OCI-LY3 (cell line): Measurements from ENCODE around the gene POPDC2.
A peak's percentile ranks its signal among the peaks of the same experiment; 100 is the strongest.
"Not testable (repeated sequence)": the region's sequence is repeated elsewhere in the genome, so short reads cannot be mapped to it uniquely, and the experiment has no call there.

Source experiments
- H2AFZ ChIP-seq: fragments of 200-600, 300-600 bp; shearing (Covaris generic); 2 replicates; pipeline ENCODE4 v1.6.0; 2014; ENCODE audit warnings: antibody characterized with exemption, low read depth, low read length
- H3K27ac ChIP-seq: fragments of 200-600, 300-600 bp; sonication (generic); 2 replicates; pipeline ENCODE4 v1.5.1; 2014; ENCODE audit warnings: mild to moderate bottlenecking, low read length, moderate library complexity, mixed read lengths
- H3K27me3 ChIP-seq: fragments of 200-600, 300-600 bp; sonication (generic); 2 replicates; pipeline ENCODE4 v1.6.1; 2014; ENCODE audit warnings: low read depth, low read length, mixed read lengths
- H3K36me3 ChIP-seq: fragments of 200-600, 300-600 bp; sonication (generic); replicated peaks from 2 replicates; pipeline ENCODE3; 2014; ENCODE audit warnings: low read depth, low read length, mixed read lengths
- H3K4me1 ChIP-seq: fragments of 300-600, 200-600 bp; sonication (generic); 2 replicates; pipeline ENCODE4 v1.6.1; 2014; ENCODE audit warnings: low read length, mixed read lengths
- H3K4me2 ChIP-seq: fragments of 200-600, 300-600 bp; sonication (generic); 2 replicates; pipeline ENCODE4 v1.6.1; 2014; ENCODE audit warnings: low read length, mixed read lengths
- H3K4me3 ChIP-seq: fragments of 300-600, 200-600 bp; sonication (generic); 2 replicates; pipeline ENCODE4 v1.5.1; 2014; ENCODE audit warnings: antibody characterized with exemption, mild to moderate bottlenecking, low read length, moderate library complexity
- H3K79me2 ChIP-seq: fragments of 300-600, 200-600 bp; shearing (Covaris generic); 2 replicates; pipeline ENCODE4 v1.6.1; 2014; ENCODE audit warnings: mild to moderate bottlenecking, low read length, mixed read lengths
- H3K9ac ChIP-seq: fragments of 300-600, 200-600 bp; shearing (Covaris generic); 2 replicates; pipeline ENCODE4 v1.6.0; 2014; ENCODE audit warnings: mild to moderate bottlenecking, low read length, moderate library complexity
- H3K9me3 ChIP-seq: fragments of 200-600, 300-600 bp; shearing (Covaris generic); 2 replicates; pipeline ENCODE4 v1.6.1; 2014; ENCODE audit warnings: low read length, mixed read lengths; ENCODE audit not compliant: insufficient read depth
- H4K20me1 ChIP-seq: fragments of 200-600, 300-600 bp; sonication (generic); 2 replicates; pipeline ENCODE4 v1.6.1; 2016; ENCODE audit warnings: low read length, mixed read lengths; ENCODE audit not compliant: insufficient read depth
- CTCF ChIP-seq: fragments of 200-600, 300-600 bp; sonication (generic); IDR thresholded peaks from 2 replicates; pipeline ENCODE4 v1.5.1; 2014; ENCODE audit warnings: antibody characterized with exemption, low read length, low read depth
- EZH2phosphoT487 ChIP-seq: fragments of 200-600 bp; shearing (Covaris generic); IDR thresholded peaks from 2 replicates; pipeline ENCODE4 v1.6.1; 2018; ENCODE audit warnings: antibody characterized with exemption, mixed run types, low read depth

The POPDC2 gene

DNA sequence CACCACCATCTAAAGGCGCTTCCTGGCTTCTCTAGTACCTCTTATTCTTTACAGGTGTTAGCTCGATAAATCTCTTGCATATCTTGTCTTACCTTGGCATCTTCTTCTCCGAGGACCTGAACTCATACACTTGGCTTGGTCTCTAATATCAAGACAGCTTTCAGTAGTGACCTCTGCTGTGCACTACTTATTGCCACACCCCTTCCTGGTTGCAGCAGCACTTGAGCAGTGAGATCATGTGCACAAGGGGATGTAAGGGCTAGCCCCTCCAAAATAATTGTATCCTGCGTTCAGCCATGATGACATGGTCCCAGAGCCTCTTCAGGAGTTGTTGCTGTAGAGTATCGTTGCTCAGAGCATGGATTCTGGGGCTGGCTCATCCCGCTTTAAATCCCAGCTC lies 64.0 kb downstream of the POPDC2 start:
- TF ChIP-seq CTCF, result no peak; the same call in 1 of the 2 replicates
- no peak for TF ChIP-seq EZH2phosphoT487
- peaks cover 15% of the 10 kb centered on the region for H3K79me2 ChIP-seq
- H3K36me3 ChIP-seq, result peaks cover under 1% of the 10 kb centered on the region
- peak overlapping the region; percentile 11; the same call in 1 of the 2 replicates for H3K9ac ChIP-seq
- peaks cover 81% of the 10 kb centered on the region for H3K4me1 ChIP-seq
- no peaks in the 10 kb centered on the region for H3K9me3 ChIP-seq
- H3K27ac ChIP-seq, result peak overlapping the region; percentile 96
- no peaks in the 10 kb centered on the region for H3K27me3 ChIP-seq
- H2AFZ ChIP-seq, result 0 out of 2 replicates have a peak overlapping the region, but pooled peaks have one; percentile 32
- H3K4me2 ChIP-seq, result peak overlapping the region; percentile 31
- H4K20me1 ChIP-seq, result no peaks in the 10 kb centered on the region
- no peak overlapping the region for H3K4me3 ChIP-seq

DNA sequence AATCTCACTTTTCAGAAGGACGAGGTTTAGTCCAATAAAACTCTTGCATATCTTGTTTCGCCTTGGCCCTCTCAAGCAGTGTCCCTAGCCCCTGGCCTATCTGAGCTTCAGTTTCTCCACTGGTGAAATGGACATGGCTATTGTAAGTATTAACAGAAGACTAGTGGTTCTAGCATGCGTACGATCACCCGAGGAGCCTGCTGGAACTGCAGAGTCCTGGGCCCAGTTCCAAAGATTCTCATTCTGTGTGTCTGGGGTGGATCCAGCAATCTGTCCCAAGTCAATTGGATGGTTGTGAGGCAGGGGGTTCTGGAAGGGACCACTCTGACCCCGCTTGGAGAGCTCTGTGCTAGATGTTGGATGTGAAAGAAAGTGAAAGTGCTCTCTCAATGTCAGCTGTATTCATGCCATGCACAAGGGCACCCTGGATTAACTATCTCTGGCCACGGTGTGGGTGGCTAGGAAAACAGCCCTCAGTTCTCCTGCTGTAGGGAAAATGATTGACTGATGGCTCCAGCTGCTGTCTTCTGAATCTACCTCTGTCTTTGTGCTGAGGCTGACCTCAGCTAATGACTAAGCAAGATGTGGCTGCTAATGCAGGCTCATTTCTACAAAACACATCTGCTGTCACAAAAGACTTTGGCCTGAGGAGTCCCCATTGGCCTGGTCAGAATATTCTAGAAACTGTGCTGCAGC lies 64.6 kb downstream of the POPDC2 start:
- Histone ChIP-seq H4K20me1 (no peaks in the 10 kb centered on the region), H3K4me1 (peaks cover 75% of the 10 kb centered on the region), H3K79me2 (peaks cover 15% of the 10 kb centered on the region), H3K27ac (peak overlapping the region; percentile 96), H3K27me3 (no peaks in the 10 kb centered on the region), H3K36me3 (peaks cover 6% of the 10 kb centered on the region), H3K4me3 (no peak overlapping the region), H3K9ac (peak overlapping the region; percentile 11; the same call in 1 of the 2 replicates), H3K9me3 (no peaks in the 10 kb centered on the region), H2AFZ (peak overlapping the region; percentile 32; the same call in 1 of the 2 replicates), H3K4me2 (peak overlapping the region; percentile 31)
- TF ChIP-seq CTCF (no peak), EZH2phosphoT487 (no peak)

- not testable (repeated sequence) for H3K4me2 ChIP-seq, H3K27me3 ChIP-seq, H3K79me2 ChIP-seq, H3K27ac ChIP-seq, H2AFZ ChIP-seq, H4K20me1 ChIP-seq, H3K4me3 ChIP-seq, H3K9ac ChIP-seq, H3K9me3 ChIP-seq
- peaks cover 66% of the 10 kb centered on the region for H3K4me1 ChIP-seq
- H3K36me3 ChIP-seq, result peaks cover 15% of the 10 kb centered on the region
Measured at GRCh38 chr3:119594929-119595328, 65.5 kb downstream of the POPDC2 start.

DNA sequence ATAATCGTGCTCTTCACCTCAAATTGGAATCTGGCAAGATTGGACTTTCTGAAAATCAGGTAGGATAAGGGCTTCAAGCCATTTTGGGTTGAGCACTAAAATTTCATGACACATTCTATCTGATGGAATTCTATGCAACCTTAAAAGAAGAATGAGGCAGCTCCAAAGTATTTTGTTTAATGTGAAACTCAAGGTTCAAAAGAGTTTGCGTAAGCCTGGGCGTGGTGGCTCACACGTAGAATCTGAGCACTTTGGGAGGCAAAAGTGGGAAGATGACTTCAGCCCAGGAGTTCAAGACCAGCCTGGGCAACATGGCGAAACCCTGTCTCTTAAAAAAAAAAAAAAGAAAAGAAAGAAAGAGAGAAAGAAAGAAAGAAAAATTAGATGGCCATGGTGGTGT lies 66.3 kb downstream of the POPDC2 start:
- Histone ChIP-seq H4K20me1 (no peaks in the 10 kb centered on the region), H3K79me2 (no peaks in the 10 kb centered on the region), H3K27me3 (no peaks in the 10 kb centered on the region), H3K4me2 (no peak overlapping the region), H3K4me3 (no peak overlapping the region), H3K4me1 (peaks cover 57% of the 10 kb centered on the region), H3K36me3 (peaks cover 24% of the 10 kb centered on the region), H3K27ac (no peak overlapping the region), H3K9ac (no peak overlapping the region), H2AFZ (no peak overlapping the region), H3K9me3 (no peaks in the 10 kb centered on the region)
- TF ChIP-seq CTCF (no peak), EZH2phosphoT487 (no peak)
